HG03575 (cell line): ENCODE data around the gene VASN.
"Not testable (repeated sequence)": the region's sequence is repeated elsewhere in the genome, so short reads cannot be mapped to it uniquely, and the experiment has no call there.

Experiments used
- ATAC-seq: cut with Tn5 transposase; IDR thresholded peaks from one replicate; pipeline ENCODE4 v1.9.1; 2021; ENCODE audit not compliant: unreplicated experiment, insufficient number of reproducible peaks, low FRiP score; ENCODE audit errors: extremely low read depth

Gene VASN

DNA sequence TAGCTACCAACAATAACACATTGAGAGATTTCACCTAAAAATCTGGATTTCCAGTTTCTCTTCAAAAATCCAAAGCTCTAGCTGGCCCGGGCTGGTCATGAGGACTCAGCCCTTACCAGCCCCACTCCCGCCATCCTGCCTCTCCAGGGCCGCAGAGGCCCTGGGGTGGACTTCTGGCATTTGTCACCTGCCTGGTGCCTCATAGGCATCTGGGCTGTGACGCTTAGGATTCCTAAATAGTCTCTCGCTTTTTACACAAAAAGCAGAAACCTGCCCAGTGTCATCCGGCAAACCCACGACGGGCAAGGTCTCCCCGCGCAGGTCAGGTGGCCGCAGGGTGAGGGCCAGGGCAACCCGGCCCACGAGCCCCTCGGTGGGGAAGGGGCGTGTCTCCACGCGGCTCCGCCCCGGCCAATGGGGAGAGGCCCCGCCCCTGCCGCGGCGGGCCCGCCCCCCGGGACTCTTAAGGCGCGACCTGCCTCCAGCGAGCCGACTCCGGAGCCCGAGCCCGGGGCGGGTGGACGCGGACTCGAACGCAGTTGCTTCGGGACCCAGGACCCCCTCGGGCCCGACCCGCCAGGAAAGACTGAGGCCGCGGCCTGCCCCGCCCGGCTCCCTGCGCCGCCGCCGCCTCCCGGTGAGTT lies at the start of gene VASN:
Gene VASN (plus strand): TSS at position 492 of the 644 bp plus-strand sequence. CDS start 9,030 bp downstream, outside the sequence.
- ATAC-seq: no peak

DNA sequence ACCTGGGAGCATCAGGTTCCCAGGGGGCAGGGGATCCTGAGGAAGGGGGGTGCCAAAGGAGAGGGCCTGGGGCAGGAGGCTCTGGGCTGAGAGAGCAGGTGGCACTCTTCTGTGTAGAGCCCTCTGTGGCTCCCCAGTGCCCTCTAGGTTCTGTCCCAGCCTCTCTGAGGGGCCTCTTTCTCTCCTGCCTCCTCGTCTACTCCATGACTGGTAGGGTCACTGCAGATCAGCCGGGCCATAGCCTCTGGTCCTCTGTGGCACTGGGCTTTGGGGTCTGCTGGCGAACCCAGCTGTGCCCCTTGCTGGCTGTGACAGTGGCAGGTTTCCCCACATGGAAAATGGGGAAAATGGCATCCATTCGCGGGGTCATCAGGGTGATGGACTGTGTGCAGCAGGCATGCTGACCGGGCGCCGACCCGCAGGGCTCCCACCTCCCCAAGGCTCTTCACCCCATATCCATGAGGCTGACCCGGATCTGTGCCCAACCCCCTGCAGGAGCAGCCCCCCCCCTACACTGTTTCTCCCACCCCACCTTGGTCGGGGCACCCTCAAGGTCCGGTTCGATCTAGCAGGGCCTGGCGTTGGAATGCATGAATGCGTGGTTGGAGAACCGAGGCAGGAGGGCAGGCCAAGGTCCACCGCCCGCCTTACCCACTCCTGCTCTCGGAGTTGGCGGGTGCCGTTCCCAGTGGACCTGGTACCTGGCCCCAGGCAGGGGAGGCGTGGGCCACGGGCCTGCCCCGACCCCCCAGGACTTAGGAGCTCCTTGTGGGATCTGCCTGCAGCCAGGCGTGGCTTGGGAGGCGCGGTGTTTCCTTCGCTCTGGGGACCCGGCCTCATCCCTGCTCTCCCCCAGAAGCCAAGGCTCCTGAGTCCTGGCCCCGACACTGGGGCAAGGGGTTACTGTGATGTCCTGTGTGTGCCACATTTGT lies 49.3 kb upstream of the VASN start:
- no peak for ATAC-seq

DNA sequence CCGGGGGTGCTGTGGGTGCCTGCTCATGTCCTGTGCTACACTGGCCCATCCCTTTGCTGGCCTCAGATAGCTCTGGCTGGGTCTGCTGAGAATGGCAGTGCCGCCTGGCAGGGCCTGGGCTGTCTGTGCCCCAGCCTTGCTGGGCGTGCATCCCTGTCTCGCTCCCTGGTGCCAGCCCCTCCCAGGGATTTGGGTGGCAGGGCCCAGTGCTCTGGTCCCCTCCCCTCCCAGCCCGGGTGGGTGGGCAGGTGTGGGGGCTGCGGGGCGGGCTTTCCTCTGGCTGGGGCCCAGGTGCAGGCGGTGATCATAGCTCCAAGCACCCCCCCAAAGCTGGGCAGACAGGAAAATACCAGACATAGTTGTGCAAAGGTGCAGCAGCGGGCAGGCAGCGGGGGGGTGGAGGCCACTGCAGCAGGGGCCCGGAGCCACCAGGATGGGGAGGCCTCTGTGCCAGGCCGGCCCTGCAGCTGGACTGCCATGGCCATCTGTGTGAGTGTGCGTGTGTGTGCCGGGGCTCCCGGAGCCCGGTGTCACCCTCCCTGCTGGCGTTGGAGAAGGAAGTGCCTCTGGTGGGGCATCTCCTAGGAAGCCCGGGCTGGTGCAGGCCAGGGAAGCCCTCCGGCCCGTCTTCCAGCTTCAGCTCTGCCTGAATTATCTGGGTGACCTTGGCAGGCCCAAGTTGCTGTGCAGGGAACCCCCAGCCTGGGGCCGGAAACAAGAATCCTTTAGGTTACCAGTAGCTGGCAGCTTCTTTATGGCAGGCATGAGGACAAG lies 48.4 kb upstream of the VASN start:
- ATAC-seq: no peak

DNA sequence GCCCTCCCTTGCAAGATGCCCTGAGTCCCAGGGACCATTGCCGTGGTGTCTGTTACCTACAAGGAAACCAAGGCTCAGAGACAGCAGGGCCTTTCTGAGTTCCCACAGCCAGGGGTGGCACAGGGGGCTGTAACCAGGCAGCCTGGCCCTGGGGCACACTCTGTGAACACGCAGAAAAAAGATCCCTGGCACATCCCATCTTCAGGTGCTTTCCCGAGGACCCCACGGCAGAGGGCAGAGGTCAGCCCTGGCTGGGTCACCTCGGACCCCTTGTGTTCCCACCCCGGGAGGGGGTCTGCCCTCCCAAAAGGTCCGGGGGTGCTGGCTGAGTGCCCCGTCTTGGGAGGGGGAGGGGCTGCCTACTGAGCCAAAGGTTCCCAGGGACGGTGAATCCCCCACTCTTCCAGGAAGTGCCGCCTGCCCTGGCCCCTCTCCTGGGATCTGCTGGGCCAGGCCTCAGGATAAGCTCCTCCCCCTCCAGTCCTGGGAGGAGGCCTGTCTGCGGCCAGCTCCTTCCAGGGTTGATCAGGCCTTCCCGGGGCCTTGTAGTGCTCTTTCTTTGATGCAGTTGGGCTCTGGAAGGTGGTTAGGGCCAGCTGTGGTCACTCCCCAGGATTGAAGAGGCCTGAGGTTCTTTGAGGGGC lies 47.7 kb upstream of the VASN start:
- no peak for ATAC-seq

DNA sequence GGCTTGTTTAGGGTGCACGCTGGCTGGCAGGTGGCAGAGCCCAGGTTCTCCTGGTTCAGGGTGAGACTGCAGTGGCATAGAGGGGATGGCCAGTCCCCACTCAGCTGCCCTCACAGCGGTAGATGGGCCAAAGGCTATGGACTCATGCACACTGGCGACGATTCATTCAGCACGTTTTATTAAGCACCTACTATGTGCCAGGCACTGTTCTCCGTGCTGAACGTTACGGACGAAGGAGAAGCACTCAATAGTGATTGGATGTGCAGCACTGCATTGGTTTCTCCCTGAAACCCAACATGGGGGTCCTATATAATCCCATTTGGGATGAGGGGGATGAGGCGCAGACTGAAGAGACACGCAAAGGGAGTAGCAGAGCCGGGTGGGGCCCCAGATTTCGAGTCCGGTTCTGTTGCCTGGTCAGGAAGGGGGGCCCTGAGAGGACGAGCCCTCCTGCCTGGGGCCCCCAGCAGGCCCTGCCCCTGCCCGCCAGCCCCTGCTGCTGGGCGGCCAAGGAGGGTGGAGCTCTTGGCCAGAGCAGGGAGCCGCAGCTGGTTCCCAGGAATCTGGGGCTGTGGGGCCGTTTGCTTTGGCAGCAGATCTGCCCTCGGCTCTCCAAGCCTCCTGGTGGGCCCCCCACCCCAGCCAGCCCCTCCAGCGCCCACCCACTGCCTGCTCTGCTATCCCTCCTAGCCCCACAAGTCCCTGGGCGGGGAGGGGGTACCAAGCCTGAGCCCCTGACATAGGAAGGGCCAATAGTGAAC lies 47.0 kb upstream of the VASN start:
- no peak for ATAC-seq

DNA sequence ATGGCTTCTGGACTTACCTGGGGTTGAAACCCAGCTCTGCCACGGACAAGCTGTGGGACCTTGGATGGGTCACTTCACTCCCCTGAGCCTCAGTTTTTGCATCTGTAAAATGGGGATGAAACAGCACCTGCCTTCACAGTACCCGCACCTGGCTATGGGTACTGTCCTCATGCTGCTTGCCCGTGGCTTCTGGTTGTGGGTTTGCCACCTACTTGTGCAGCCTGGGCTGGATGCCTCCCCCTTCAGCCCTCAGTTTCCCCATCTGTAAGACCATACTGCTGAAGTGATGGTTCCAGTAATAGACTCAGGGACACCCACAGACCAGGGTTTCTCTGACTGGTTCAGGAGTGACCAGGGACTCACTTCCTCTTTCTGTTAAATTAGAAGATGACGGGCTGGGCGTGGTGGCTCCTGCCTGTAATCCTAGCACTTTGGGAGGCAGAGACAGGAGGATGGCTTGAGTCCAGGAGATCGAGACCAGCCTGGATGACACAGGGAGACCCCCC lies 46.3 kb upstream of the VASN start:
- no peak for ATAC-seq

DNA sequence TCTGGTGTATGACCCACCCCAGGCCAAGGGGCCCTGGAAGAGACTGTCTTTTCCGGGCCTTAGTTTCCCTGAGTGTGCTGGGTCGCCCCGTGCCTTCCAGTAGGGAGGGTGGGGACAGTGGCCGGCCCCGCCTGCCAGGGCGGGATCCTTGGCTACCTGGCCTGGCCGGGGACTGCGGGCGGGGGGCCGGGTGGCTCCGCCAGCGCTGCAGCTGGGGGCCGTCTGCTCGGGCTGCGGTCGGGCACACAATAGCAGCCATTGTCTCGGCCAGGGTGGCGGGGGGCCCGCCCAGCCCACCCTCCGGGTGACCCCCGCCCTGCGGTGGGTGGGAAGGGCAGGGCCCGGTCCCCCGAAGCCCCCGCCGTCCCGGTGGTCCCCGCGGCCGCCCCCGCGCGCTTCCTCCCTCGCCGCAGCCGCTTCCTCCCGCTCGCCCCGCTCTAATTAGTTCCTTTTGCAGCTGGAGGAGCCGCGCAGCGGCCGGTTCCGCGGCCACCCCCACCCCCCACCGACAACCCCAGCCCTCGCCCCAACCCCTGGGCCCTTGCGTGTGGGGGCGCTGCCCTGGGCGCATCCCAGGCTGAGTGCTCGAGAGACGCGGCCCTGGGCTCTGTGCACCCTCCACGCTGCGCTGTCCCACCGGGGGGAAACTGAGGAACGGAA lies 44.1 kb upstream of the VASN start:
- ATAC-seq: no peak

DNA sequence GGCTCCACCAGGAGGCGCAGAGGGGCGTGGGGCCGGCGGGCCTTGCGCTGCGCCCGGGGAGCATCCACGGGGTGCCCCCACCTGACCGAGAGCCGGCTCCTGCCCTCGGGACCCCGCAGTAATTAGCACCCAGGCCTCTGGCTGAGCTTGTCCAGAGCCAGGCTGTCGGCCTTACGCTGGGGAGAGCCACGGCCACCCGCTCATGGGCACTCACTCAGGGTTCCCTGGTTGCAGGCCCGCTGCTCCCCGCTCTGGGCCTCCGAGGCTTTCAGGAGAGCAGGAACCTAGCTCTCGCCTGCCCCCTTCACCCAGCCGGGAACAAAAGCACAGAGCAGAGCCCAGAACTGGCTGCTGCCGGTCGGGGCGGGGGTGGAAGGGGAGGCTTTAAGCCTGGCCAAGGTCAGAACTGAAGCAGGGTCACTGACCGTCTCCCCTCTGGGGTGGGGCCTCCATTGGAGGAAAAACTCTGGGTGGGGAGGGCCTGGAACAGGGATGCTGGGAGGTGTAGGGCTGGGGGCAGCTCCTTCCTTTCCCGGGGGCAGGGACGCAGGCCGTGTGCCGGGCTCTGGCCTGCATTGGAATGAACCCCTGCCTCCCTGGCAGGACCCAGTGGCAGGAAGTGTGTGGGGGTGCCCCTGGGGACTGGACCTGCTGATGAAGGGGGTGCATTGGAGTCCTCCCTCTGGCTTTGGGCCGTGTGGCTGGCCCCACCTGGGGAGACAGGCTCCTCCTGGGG lies 43.4 kb upstream of the VASN start:
- ATAC-seq: no peak

DNA sequence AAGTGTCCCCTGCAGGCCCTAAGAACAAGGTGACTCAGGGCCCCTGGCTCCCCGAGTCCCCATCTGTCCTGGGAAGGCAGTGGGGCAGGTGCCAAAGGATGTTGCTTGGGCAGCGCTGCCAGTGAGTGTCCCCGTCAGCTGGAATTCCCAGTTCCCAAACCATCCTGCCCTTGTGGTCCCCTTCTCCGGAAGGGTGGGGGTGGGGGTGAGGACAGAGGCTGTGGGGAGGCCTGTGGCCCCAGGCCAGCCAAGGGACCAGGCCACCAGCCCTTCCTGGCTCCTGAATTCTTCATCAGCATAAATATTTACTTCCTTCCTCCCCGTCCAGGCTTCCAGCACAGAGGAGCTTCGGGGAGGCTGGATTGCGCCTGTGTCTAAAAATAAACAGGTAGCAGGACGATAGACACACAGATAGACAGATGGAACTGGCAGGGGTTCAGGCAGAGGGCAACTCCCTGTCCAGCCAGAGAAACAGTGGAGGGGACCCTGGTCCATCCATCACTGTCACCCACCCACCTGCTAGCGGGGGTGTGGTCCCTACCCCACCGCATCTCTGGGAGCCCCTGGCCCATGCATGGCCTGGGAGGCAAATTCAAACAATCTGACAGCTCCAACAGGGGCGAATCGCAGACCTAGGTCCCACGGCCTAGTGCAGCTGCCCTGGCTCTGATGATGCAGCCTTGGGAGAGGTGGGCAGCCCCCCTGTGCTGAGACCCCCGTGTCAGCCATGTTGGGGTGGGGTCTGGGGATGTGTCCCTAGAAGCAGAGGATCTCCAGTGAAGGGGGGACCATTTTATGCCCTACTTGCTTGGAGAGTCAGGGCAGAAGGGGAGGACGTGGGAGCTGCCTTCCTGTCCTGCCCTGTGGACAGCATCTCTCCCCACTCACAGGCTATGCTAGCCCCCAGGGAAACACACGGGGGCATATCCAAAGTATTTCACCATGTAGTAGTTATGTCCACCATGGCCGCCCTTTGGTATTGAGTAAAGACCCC lies 42.6 kb upstream of the VASN start:
- no peak for ATAC-seq

DNA sequence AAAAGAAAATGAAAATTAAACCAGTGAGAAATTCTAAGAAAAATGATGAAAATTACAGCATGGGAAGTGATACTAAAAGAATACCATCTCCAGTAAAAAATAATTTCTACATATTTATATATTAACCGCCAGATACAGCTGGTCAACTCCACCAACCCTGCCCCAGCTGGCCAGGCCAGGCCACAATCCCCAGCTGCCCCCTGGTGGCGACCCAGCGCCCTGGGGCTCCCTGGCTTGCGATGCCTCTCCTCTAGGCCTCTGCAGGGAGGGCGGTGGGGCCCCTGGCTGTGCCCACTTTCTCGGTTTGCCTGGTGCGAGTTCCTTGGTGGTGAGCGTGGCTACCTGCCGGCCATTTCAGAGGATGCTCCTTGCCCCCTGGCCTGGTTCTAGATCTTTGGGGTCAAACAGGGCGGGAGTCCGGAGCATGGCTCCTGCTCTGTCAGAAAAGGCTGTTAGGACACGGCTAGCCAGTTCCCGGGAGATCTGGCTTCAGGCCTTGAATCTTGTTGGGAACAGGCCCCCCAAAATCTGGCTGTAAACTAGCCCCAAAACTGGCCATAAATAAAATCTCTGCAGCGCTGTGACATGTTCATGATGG lies 41.3 kb upstream of the VASN start:
- no peak for ATAC-seq

DNA sequence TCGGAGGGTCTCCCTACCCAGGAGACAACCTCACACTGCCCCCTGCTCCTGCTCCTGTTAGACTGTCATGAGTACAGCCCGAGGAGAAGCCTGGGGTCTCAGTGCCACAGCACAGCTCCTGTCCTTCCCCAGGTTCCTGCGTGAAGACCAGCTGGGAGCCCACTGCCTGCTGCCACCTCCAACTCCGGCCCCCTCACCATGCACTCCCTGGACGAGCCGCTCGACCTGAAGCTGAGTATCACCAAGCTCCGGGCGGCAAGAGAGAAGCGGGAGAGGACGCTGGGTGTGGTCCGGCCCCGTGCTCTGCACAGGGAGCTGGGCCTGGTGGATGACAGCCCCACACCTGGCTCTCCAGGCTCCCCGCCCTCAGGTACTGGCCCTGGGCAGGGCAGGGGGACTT lies 39.6 kb upstream of the VASN start:
- ATAC-seq: no peak

DNA sequence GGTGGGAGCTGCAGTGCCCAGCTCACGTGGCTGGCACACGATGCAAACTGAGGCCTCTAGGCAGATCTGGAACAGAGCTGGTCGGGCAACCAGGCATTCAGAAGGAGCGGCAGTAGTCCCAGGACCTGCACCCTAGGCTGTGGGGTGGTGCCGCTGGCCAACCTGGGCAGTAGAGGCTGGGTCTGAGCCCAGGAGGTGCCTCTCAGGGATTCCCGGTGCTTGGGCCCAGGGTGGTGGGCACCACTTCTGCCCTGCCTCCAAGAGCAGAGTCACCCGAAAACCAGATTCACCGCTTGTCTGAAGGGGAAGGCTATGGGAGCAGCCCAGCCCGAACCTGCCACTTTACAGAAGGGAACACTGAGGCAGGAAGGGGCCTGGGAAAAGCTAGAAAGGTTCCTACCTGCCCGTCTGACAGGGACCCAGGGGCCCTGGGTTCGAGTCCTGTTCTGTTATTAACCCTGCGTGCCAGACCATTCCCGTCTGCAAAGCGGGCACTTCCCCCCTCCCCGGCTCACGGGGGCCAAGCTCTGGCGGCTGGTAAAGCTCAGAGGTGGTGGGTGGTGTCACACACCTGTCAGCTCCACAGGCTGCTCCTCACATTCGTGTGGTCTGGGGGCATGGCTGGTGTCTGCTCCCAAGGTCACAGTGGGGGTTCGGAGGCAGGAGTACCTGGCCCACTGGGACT lies 38.9 kb upstream of the VASN start:
- no peak for ATAC-seq

DNA sequence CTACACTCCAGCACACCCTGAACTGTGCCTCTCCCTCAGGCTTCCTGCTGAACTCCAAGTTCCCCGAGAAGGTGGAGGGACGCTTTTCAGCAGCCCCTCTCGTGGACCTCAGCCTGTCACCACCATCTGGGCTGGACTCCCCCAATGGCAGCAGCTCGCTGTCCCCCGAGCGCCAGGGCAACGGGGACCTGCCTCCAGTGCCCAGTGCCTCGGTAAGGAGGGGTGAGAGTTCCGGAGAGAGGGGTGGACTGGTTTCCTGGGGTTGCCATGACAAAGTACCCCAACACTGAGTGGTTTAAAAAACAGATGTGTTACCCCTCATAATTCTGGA lies 38.4 kb upstream of the VASN start:
- ATAC-seq: no peak

DNA sequence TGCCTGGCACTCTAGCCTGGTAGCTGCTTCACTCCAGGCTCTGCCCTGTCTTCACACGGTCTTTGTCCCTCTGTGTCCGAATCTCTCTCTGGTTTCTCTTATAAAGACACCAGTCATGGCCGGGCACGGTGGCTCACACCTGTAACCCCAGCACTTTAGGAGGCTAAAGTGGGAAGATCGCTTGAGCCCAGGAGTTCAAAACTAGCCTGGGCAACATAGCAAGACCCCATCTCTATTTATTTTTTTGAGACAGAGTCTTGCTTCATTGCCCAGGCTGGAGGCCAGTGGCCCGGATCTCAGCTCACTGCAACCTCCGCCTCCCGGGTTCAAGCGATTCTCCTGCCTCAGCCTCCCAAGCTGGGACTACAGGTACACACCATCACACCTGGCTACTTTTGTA lies 37.9 kb upstream of the VASN start:
- not testable (repeated sequence) for ATAC-seq

DNA sequence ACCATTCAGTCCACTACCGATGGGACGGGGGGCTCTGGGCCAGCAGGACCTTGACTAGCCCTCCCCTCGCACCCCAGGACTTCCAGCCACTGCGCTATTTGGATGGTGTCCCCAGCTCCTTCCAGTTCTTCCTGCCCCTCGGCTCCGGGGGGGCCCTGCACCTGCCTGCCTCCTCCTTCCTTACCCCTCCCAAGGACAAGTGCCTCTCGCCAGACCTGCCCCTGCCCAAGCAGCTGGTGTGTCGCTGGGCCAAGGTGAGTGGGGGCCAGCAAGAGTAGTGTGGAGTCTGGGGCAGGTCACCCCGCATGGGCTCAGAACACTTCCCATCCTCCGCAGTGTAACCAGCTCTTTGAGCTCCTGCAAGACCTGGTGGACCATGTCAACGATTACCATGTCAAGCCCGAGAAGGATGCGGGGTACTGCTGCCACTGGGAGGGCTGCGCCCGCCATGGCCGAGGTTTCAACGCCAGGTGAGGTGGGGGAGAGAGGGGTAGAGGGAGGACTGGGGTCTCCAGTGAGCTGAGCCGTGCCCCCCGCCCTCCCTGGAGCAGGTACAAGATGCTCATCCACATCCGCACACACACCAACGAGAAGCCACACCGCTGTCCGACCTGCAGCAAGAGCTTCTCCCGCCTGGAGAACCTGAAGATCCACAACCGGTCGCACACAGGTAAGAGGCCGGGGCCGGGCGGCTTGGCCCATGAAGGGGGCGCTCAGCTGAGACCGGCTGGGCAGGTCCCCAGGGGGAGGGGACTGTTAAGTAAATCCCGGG lies 36.7 kb upstream of the VASN start:
- ATAC-seq: no peak
